Hepatocyte (in vitro differentiated cells): ENCODE results near the gene RGS13. TPM values are rescaled to one million over a fixed set of nuclear protein-coding genes. Genes with fewer than 3 reads are reported as not detected.

Experiments used
- DNase-seq: peaks from one replicate; pipeline ENCODE4 v3.0.0-alpha.2; 2016; ENCODE audit warnings: low spot score
- H2AFZ ChIP-seq: fragments of 200-600 bp; sonication (generic); 2 replicates; pipeline ENCODE4 v1.6.0; 2016; ENCODE audit warnings: antibody characterized with exemption, mild to moderate bottlenecking
- H3K27ac ChIP-seq: fragments of 200-600 bp; sonication (generic); 2 replicates; pipeline ENCODE4 v1.5.1; 2016; ENCODE audit warnings: mild to moderate bottlenecking
- H3K27me3 ChIP-seq: fragments of 200-600 bp; sonication (generic); 2 replicates; pipeline ENCODE4 v1.6.1; 2016
- H3K36me3 ChIP-seq: fragments of 200-600 bp; sonication (generic); replicated peaks from 2 replicates; pipeline ENCODE4 v1.5.1; 2016; ENCODE audit warnings: low read depth; ENCODE audit not compliant: insufficient read depth
- H3K4me1 ChIP-seq: fragments of 200-600 bp; sonication (generic); 2 replicates; pipeline ENCODE4 v1.5.1; 2016; ENCODE audit warnings: mild to moderate bottlenecking, moderate library complexity; ENCODE audit not compliant: insufficient read depth
- H3K4me2 ChIP-seq: fragments of 200-600 bp; sonication (generic); 2 replicates; pipeline ENCODE4 v1.6.0; 2016
- H3K4me3 ChIP-seq: fragments of 200-600 bp; sonication (generic); 2 replicates; pipeline ENCODE4 v1.5.1; 2016; ENCODE audit warnings: mild to moderate bottlenecking
- H3K79me2 ChIP-seq: fragments of 200-600 bp; sonication (generic); 2 replicates; pipeline ENCODE4 v1.6.0; 2017; ENCODE audit warnings: mild to moderate bottlenecking
- H3K9me2 ChIP-seq: fragments of 200-600 bp; sonication (generic); replicated peaks from 2 replicates; pipeline ENCODE4 v1.6.0; 2017; ENCODE audit warnings: mild to moderate bottlenecking; ENCODE audit not compliant: insufficient read depth
- H3K9me3 ChIP-seq: fragments of 200-600 bp; sonication (generic); 2 replicates; pipeline ENCODE4 v1.5.1; 2016; ENCODE audit warnings: low read depth, mild to moderate bottlenecking
- H4K20me1 ChIP-seq: fragments of 200-600 bp; sonication (generic); 2 replicates; pipeline ENCODE4 v1.6.0; 2016; ENCODE audit warnings: mild to moderate bottlenecking; ENCODE audit not compliant: insufficient read depth, poor library complexity, severe bottlenecking
- CTCF ChIP-seq: fragments of 200-600 bp; sonication (generic); IDR thresholded peaks from 2 replicates; pipeline ENCODE4 v1.5.1; 2016; ENCODE audit warnings: antibody characterized with exemption, mild to moderate bottlenecking; ENCODE audit not compliant: poor library complexity
- EZH2 ChIP-seq: fragments of 200-600 bp; sonication (generic); IDR thresholded peaks from 2 replicates; pipeline ENCODE4 v1.6.1; 2016; ENCODE audit warnings: antibody characterized with exemption, mild to moderate bottlenecking, borderline replicate concordance
- EZH2phosphoT487 ChIP-seq: fragments of 200-600 bp; sonication (generic); IDR thresholded peaks from one replicate; pipeline ENCODE4 v1.6.1; 2018; ENCODE audit warnings: antibody characterized with exemption, mild to moderate bottlenecking, low read depth, moderate library complexity; ENCODE audit not compliant: unreplicated experiment, severe bottlenecking
- WGBS: methylation state at CpG from one replicate; pipeline ENCODE4 v1.1.6; 2016; ENCODE audit warnings: low lambda C conversion rate; ENCODE audit errors: missing lambda C conversion rate; 5-methylcytosine and 5-hydroxymethylcytosine counted together
- polyA plus RNA-seq: library from polyadenylated mRNA; unstranded; fragments of >200 nt; fragmentation: Nextera tagmentation; extraction: Ambion mirVana; gene quantifications from 2 replicates; pipeline ENCODE4 v1.2.1, GENCODE V29; 2016
- total RNA-seq: library from RNA; depleted of rRNA; stranded (reverse); fragments of >200 nt; gene quantifications from 2 replicates; pipeline ENCODE4 v1.2.3, GENCODE V29; 2014

The RGS13 gene
- total and polyA plus RNA-seq, 2 experiments from 2014 or later = 1.1 to 3.3 TPM

GRCh38 chr1:192615055-192615454 is 20.9 kb upstream of the RGS13 start:
- Histone ChIP-seq H3K27me3 (no peaks in the 10 kb centered on the region), H3K36me3 (no peaks in the 10 kb centered on the region), H3K4me2 (no peak overlapping the region), H2AFZ (no peak overlapping the region), H4K20me1 (no peaks in the 10 kb centered on the region), H3K4me3 (no peak overlapping the region), H3K9me3 (no peaks in the 10 kb centered on the region), H3K27ac (no peak overlapping the region), H3K9me2 (no peaks in the 10 kb centered on the region), H3K4me1 (no peaks in the 10 kb centered on the region), H3K79me2 (no peaks in the 10 kb centered on the region)
- WGBS = 89% methylated on average over 1 of the region's 1 CpG
- DNase-seq = no peak
- TF ChIP-seq CTCF (no peak), EZH2 (no peak), EZH2phosphoT487 (no peak)

- H3K27me3 ChIP-seq = no peaks in the 10 kb centered on the region
- no peak overlapping the region for H3K4me2 ChIP-seq
- no peak overlapping the region for H3K27ac ChIP-seq
- no peaks in the 10 kb centered on the region for H4K20me1 ChIP-seq
- no peaks in the 10 kb centered on the region for H3K9me2 ChIP-seq
- no peak for DNase-seq
- H3K4me1 ChIP-seq = no peaks in the 10 kb centered on the region
- no peaks in the 10 kb centered on the region for H3K79me2 ChIP-seq
- no peaks in the 10 kb centered on the region for H3K36me3 ChIP-seq
- H3K9me3 ChIP-seq = no peaks in the 10 kb centered on the region
- H3K4me3 ChIP-seq = no peak overlapping the region
- H2AFZ ChIP-seq = no peak overlapping the region
- TF ChIP-seq CTCF (no peak), EZH2phosphoT487 (no peak), EZH2 (no peak)
Measured at GRCh38 chr1:192620071-192620635, 15.8 kb upstream of the RGS13 start.

- H3K4me3 ChIP-seq = no peak overlapping the region
- H3K36me3 ChIP-seq = no peaks in the 10 kb centered on the region
- peaks cover 38% of the 10 kb centered on the region for H3K4me1 ChIP-seq
- no peak overlapping the region for H3K27ac ChIP-seq
- H2AFZ ChIP-seq = no peak overlapping the region
- no peak for DNase-seq
- WGBS = 29% methylated on average over 3 of the region's 3 CpGs
- H3K9me2 ChIP-seq = no peaks in the 10 kb centered on the region
- no peaks in the 10 kb centered on the region for H3K79me2 ChIP-seq
- TF ChIP-seq CTCF (no peak), EZH2phosphoT487 (no peak), EZH2 (no peak)
- no peak overlapping the region for H3K4me2 ChIP-seq
- H3K9me3 ChIP-seq = no peaks in the 10 kb centered on the region
- H3K27me3 ChIP-seq = no peaks in the 10 kb centered on the region
- H4K20me1 ChIP-seq = no peaks in the 10 kb centered on the region
Measured at GRCh38 chr1:192626366-192627179, 9.4 kb upstream of the RGS13 start.
